GM23338 (cell line): ENCODE data around the gene ZFP36. TPM values are rescaled to one million over a fixed set of nuclear protein-coding genes. Genes with fewer than 3 reads are reported as not detected.
A peak's percentile ranks its signal among the peaks of the same experiment; 100 is the strongest.

Experiments
- ATAC-seq: fragments of 200-7000 bp; cut with Tn5 transposase; 3 replicates; pipeline ENCODE4 v1.9.1; 2020
- DNase-seq: peaks from one replicate; pipeline ENCODE4 v3.0.0-alpha.2; 2015; ENCODE audit warnings: low spot score
- H2AFZ ChIP-seq: fragments of 200-600 bp; sonication (generic); 2 replicates; pipeline ENCODE4 v1.8.0; 2016; ENCODE audit warnings: antibody characterized with exemption, mild to moderate bottlenecking, moderate library complexity
- H3F3A ChIP-seq: fragments of 200-600 bp; sonication (generic); replicated peaks from 2 replicates; pipeline ENCODE4 v1.8.0; 2017; ENCODE audit warnings: antibody characterized with exemption, mixed run types, low read depth
- H3K27ac ChIP-seq: fragments of 200-600 bp; sonication (generic); 2 replicates; pipeline ENCODE4 v1.6.1; 2016; ENCODE audit warnings: low read depth
- H3K27me3 ChIP-seq: fragments of 200-600 bp; sonication (generic); 2 replicates; pipeline ENCODE4 v1.8.0; 2016; ENCODE audit warnings: mild to moderate bottlenecking, mixed run types, moderate library complexity; ENCODE audit not compliant: insufficient read depth
- H3K36me3 ChIP-seq: fragments of 200-600 bp; sonication (generic); 2 replicates; pipeline ENCODE4 v1.8.0; 2016; ENCODE audit warnings: mild to moderate bottlenecking; ENCODE audit not compliant: insufficient read depth
- H3K4me1 ChIP-seq: fragments of 200-600 bp; sonication (generic); 2 replicates; pipeline ENCODE4 v1.8.0; 2016; ENCODE audit warnings: mild to moderate bottlenecking, moderate library complexity; ENCODE audit not compliant: insufficient read depth
- H3K4me2 ChIP-seq: fragments of 200-600 bp; sonication (generic); 2 replicates; pipeline ENCODE4 v1.7.1; 2017; ENCODE audit warnings: mixed run types
- H3K4me3 ChIP-seq: fragments of 200-600 bp; sonication (generic); 2 replicates; pipeline ENCODE4 v1.6.1; 2016; ENCODE audit warnings: mixed run types
- H3K79me2 ChIP-seq: fragments of 200-600 bp; sonication (generic); replicated peaks from 2 replicates; pipeline ENCODE4 v1.8.0; 2017; ENCODE audit warnings: mild to moderate bottlenecking; ENCODE audit not compliant: insufficient read depth
- H3K9me2 ChIP-seq: fragments of 200-600 bp; sonication (generic); 2 replicates; pipeline ENCODE4 v1.8.0; 2017; ENCODE audit not compliant: insufficient read depth
- H4K20me1 ChIP-seq: fragments of 200-600 bp; sonication (generic); replicated peaks from 2 replicates; pipeline ENCODE4 v1.8.0; 2017; ENCODE audit warnings: mild to moderate bottlenecking; ENCODE audit not compliant: insufficient read depth
- H3K27ac Mint-ChIP-seq: 2 replicates; pipeline ENCODE4 v1.8.0; 2020; ENCODE audit warnings: inconsistent platforms, mild to moderate bottlenecking, moderate library complexity, mixed read lengths
- H3K27me3 Mint-ChIP-seq: 3 replicates; pipeline ENCODE4 v1.8.0; 2022; ENCODE audit warnings: low read depth, mild to moderate bottlenecking, moderate library complexity, mixed read lengths, inconsistent platforms; ENCODE audit not compliant: insufficient read depth, poor library complexity
- H3K36me3 Mint-ChIP-seq: 3 replicates; pipeline ENCODE4 v1.8.0; 2021; ENCODE audit warnings: low read depth, mild to moderate bottlenecking, inconsistent platforms, moderate library complexity, mixed read lengths
- H3K4me1 Mint-ChIP-seq: 3 replicates; pipeline ENCODE4 v1.8.0; 2020; ENCODE audit warnings: mild to moderate bottlenecking, inconsistent platforms, mixed read lengths
- H3K4me3 Mint-ChIP-seq: 3 replicates; pipeline ENCODE4 v1.8.0; 2021; ENCODE audit warnings: moderate library complexity, mild to moderate bottlenecking, inconsistent platforms, mixed read lengths
- H3K9me3 Mint-ChIP-seq: 3 replicates; pipeline ENCODE4 v1.8.0; 2020; ENCODE audit warnings: moderate library complexity, mild to moderate bottlenecking, inconsistent platforms, mixed read lengths
- CREB1 ChIP-seq: fragments of 250-450 bp; sonication (Bioruptor Pico); IDR thresholded peaks from 2 replicates; pipeline ENCODE4 v1.5.0; 2020; ENCODE audit warnings: low read depth, mild to moderate bottlenecking, moderate library complexity
- CTCF ChIP-seq, 2 experiments: fragments of 200-600 bp in 1 of 2; sonication (generic) in 1 of 2; conservative IDR thresholded peaks; 2 replicates each; pipeline versions ENCODE4 v1.5.1 to v1.6.1; 2016 to 2017; ENCODE audit warnings: antibody characterized with exemption in 2 of 2, low read depth in 2 of 2, mild to moderate bottlenecking in 2 of 2, moderate library complexity in 1 of 2
- ETS1 ChIP-seq: IDR thresholded peaks from 2 replicates; pipeline ENCODE4 v1.6.1; 2016; ENCODE audit warnings: antibody characterized with exemption
- EZH2phosphoT487 ChIP-seq: fragments of 200-600 bp; sonication (generic); IDR thresholded peaks from one replicate; pipeline ENCODE4 v1.8.1; 2018; ENCODE audit warnings: antibody characterized with exemption; ENCODE audit not compliant: unreplicated experiment
- JUNB ChIP-seq: IDR thresholded peaks from one replicate; pipeline ENCODE4 v1.6.1; 2016; ENCODE audit warnings: antibody characterized with exemption; ENCODE audit not compliant: unreplicated experiment
- POLR2AphosphoS5 ChIP-seq: IDR thresholded peaks from 2 replicates; pipeline ENCODE4 v1.6.1; 2016; ENCODE audit warnings: antibody characterized with exemption, low read depth
- REST ChIP-seq: IDR thresholded peaks from one replicate; pipeline ENCODE4 v1.6.1; 2018; ENCODE audit warnings: antibody characterized with exemption; ENCODE audit not compliant: unreplicated experiment
- ZNF114 ChIP-seq: fragments of 250-450 bp; sonication (Bioruptor Pico); IDR thresholded peaks from 2 replicates; pipeline ENCODE4 v1.5.0; 2020; ENCODE audit warnings: mild to moderate bottlenecking, moderate library complexity
- ZNF331 ChIP-seq: fragments of 250-450 bp; sonication (Bioruptor Pico); IDR thresholded peaks from 2 replicates; pipeline ENCODE4 v1.5.0; 2020; ENCODE audit warnings: low read depth, mild to moderate bottlenecking, moderate library complexity
- ZNF462 ChIP-seq: fragments of 250-450 bp; sonication (Bioruptor Pico); IDR thresholded peaks from 2 replicates; pipeline ENCODE4 v1.5.0; 2020; ENCODE audit warnings: mild to moderate bottlenecking, moderate library complexity
- polyA plus RNA-seq: library from polyadenylated mRNA; unstranded; fragments of >200 nt; fragmentation: Nextera tagmentation; extraction: Ambion mirVana; gene quantifications from 2 replicates; pipeline ENCODE4 v1.2.1, GENCODE V29; 2016
- total RNA-seq: library from RNA; depleted of rRNA; stranded (reverse); fragments of >200 nt; shearing (Covaris generic); gene quantifications from 2 replicates; pipeline ENCODE4 v1.2.3, GENCODE V29; 2014

ZFP36 gene
- total and polyA plus RNA-seq, 2 experiments from 2014 or later: 9.5 to 27.5 TPM

GRCh38 chr19:39382991-39383828 lies 23.4 kb upstream of the ZFP36 start (continued):
- no peak for TF ChIP-seq CTCF (conservative IDR thresholded peaks at IDR 0.05; ENCODE audit: low read depth in 2 of 2)
- TF ChIP-seq CREB1: no peak
- TF ChIP-seq ZNF331 (CRISPR knock-in tag): no peak
- no peak for TF ChIP-seq ETS1
- TF ChIP-seq REST: no peak
- no peak for TF ChIP-seq POLR2AphosphoS5

- H3K27ac Mint-ChIP-seq: no peak overlapping the region; the same call in 1 of the 2 replicates
- TF ChIP-seq CREB1 (no peak), JUNB (no peak), EZH2phosphoT487 (no peak), ZNF462 (CRISPR knock-in tag) (no peak), ZNF114 (no peak)
Measured at GRCh38 chr19:39384839-39385568, 21.6 kb upstream of the ZFP36 start.

More at GRCh38 chr19:39384839-39385568, 21.6 kb upstream of the ZFP36 start:
- Mint-ChIP-seq H3K4me3 (no peak overlapping the region), H3K27me3 (peaks cover 24% of the 10 kb centered on the region), H3K36me3 (peaks cover 81% of the 10 kb centered on the region), H3K4me1 (peaks cover 11% of the 10 kb centered on the region), H3K9me3 (no peaks in the 10 kb centered on the region)
- DNase-seq: peak; percentile 31
- H3K27ac ChIP-seq: peak overlapping the region; percentile 59; the same call in 1 of the 2 replicates
- H3K79me2 ChIP-seq: no peaks in the 10 kb centered on the region; the same call in 1 of the 2 replicates
- H3K27me3 ChIP-seq: no peaks in the 10 kb centered on the region
- no peak overlapping the region for H3K4me3 ChIP-seq
- peaks cover 22% of the 10 kb centered on the region for H4K20me1 ChIP-seq
- H3K4me2 ChIP-seq: no peak overlapping the region
- peaks cover 14% of the 10 kb centered on the region; the same call in 1 of the 2 replicates for H3F3A ChIP-seq
- no peaks in the 10 kb centered on the region for H3K9me2 ChIP-seq
- peaks cover 9% of the 10 kb centered on the region for H3K4me1 ChIP-seq
- peak; percentile 24 for ATAC-seq
- no peak overlapping the region for H2AFZ ChIP-seq
- peaks cover 12% of the 10 kb centered on the region; the same call in 1 of the 2 replicates for H3K36me3 ChIP-seq
